ENCODE measurements around the gene SLC24A1.
A peak's percentile ranks its signal among the peaks of the same experiment; 100 is the strongest.
"Not testable (repeated sequence)": the region's sequence is repeated elsewhere in the genome, so short reads cannot be mapped to it uniquely, and the experiment has no call there.

The SLC24A1 gene

GRCh38 chr15:65621638-65622037, at the start of gene SLC24A1:
TSS of gene SLC24A1 (plus strand) at chr15:65621938. CDS start at chr15:65624081, 2,143 bp downstream.
- DNase-seq (ENCODE audit: low read depth in 2 of 2) = no peak

- DNase-seq (ENCODE audit: low read depth in 2 of 2) = no peak
Observed at GRCh38 chr15:65571971-65572370, 49.8 kb upstream of the SLC24A1 start.

GRCh38 chr15:65576664-65577063, 45.1 kb upstream of the SLC24A1 start:
- DNase-seq (ENCODE audit: low read depth in 2 of 2) = no peak

GRCh38 chr15:65577129-65577996, 44.4 kb upstream of the SLC24A1 start:
- no peak for DNase-seq (ENCODE audit: low read depth in 2 of 2)

GRCh38 chr15:65578904-65579728, 42.6 kb upstream of the SLC24A1 start:
- no peak for DNase-seq (ENCODE audit: low read depth in 2 of 2)

- DNase-seq (ENCODE audit: low read depth in 2 of 2) = no peak
Observed at GRCh38 chr15:65579762-65580161, 42.0 kb upstream of the SLC24A1 start.

- no peak for DNase-seq (ENCODE audit: low read depth in 2 of 2)
Observed at GRCh38 chr15:65580287-65580686, 41.5 kb upstream of the SLC24A1 start.

- peak; percentile 3 to 41 for DNase-seq (ENCODE audit: low read depth in 2 of 2)
Observed at GRCh38 chr15:65583701-65584100, 38.0 kb upstream of the SLC24A1 start.

- DNase-seq (ENCODE audit: low read depth in 2 of 2) = no peak
Observed at GRCh38 chr15:65584241-65584640, 37.5 kb upstream of the SLC24A1 start.

GRCh38 chr15:65587094-65587493, 34.6 kb upstream of the SLC24A1 start:
- DNase-seq (ENCODE audit: low read depth in 2 of 2) = no peak

GRCh38 chr15:65595960-65596359, 25.8 kb upstream of the SLC24A1 start:
- DNase-seq (ENCODE audit: low read depth in 2 of 2) = no peak

- DNase-seq (ENCODE audit: low read depth in 2 of 2) = no peak
Observed at GRCh38 chr15:65598468-65598867, 23.3 kb upstream of the SLC24A1 start.

GRCh38 chr15:65599677-65600076, 22.1 kb upstream of the SLC24A1 start:
- DNase-seq (ENCODE audit: low read depth in 2 of 2) = no peak

GRCh38 chr15:65603134-65603533, 18.6 kb upstream of the SLC24A1 start:
- no peak for DNase-seq (ENCODE audit: low read depth in 2 of 2)

- no peak for DNase-seq (ENCODE audit: low read depth in 2 of 2)
Observed at GRCh38 chr15:65603559-65603958, 18.2 kb upstream of the SLC24A1 start.

GRCh38 chr15:65610871-65611718, 10.6 kb upstream of the SLC24A1 start, which contains the start of gene INTS14:
TSS of gene INTS14 (minus strand) at chr15:65611131. CDS start at chr15:65607380, 3,751 bp downstream.
- peak; percentile 84 to 86 for DNase-seq (ENCODE audit: low read depth in 2 of 2)

GRCh38 chr15:65611888-65612615, 9.7 kb upstream of the SLC24A1 start:
- DNase-seq (ENCODE audit: low read depth in 2 of 2) = no peak

GRCh38 chr15:65612616-65612946, 9.2 kb upstream of the SLC24A1 start:
- DNase-seq (ENCODE audit: low read depth in 2 of 2) = no peak

GRCh38 chr15:65612949-65613744, 8.6 kb upstream of the SLC24A1 start:
- DNase-seq (ENCODE audit: low read depth in 2 of 2) = no peak

GRCh38 chr15:65615887-65616286, 5.9 kb upstream of the SLC24A1 start:
- not testable (repeated sequence) for DNase-seq (ENCODE audit: low read depth in 2 of 2)

All from stimulated activated CD8-positive, alpha-beta memory T cell treated with anti-CD3 and anti-CD28 coated beads, Interleukin-15, amount 100 ng/mL, for 4 hours (primary cell).